ENCODE measurements around the gene ITGB2. TPM values are rescaled to one million over a fixed set of nuclear protein-coding genes. Genes with fewer than 3 reads are reported as not detected.

ITGB2 gene
- polyA plus RNA-seq, 1 donor = 17.1 TPM

DNA sequence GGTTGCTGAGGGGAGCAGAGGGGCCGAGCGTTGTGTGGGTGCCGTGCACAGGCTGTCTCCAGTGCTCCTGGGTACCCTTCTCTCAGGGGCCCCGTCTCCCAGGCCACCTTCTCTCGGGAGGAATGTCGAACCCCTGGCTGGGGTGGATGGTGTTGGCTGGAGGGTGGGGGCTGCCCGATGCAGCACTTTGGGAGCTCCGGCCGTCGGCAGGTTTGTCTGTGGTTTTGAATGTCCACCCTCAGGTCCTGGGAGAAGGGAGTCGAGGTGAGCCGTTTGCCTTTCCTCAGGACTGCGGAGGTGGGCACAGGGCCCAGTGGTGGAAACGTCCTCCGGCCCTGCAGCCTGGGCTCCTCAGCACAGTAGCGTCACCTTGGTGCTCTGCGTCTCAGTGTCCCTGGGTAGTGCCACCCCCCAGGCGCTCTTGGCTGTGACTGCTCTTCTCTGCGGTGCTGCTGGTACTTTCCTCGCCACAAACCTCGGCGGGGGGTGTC is 33.6 kb upstream of the ITGB2 start:
- H3K27me3 ChIP-seq (ENCODE audit: control insufficient read depth, insufficient read depth, low read length) = no peaks in the 10 kb centered on the region
- no peak for DNase-seq
- H3K27ac ChIP-seq (ENCODE audit: low read length) = no peak overlapping the region
- no peak overlapping the region for H3K4me3 ChIP-seq (ENCODE audit: low read length)
- H3K36me3 ChIP-seq (ENCODE audit: control insufficient read depth, insufficient read depth, low read length) = peaks cover 51% of the 10 kb centered on the region
- no CpG with 5 or more reads among the region's 22 CpGs for WGBS (ENCODE audit: insufficient coverage, low lambda C conversion rate)
- no peaks in the 10 kb centered on the region for H3K4me1 ChIP-seq (ENCODE audit: control insufficient read depth, insufficient read depth, low read length)
- no peaks in the 10 kb centered on the region for H3K9me3 ChIP-seq (ENCODE audit: control insufficient read depth, low read depth, low read length)

- no peaks in the 10 kb centered on the region for H3K27me3 ChIP-seq (ENCODE audit: control insufficient read depth, insufficient read depth, low read length)
- WGBS (ENCODE audit: insufficient coverage, low lambda C conversion rate) = no CpG with 5 or more reads among the region's 13 CpGs
- no peaks in the 10 kb centered on the region for H3K9me3 ChIP-seq (ENCODE audit: control insufficient read depth, low read depth, low read length)
- DNase-seq = no peak
- H3K4me3 ChIP-seq (ENCODE audit: low read length) = no peak overlapping the region
- peaks cover 51% of the 10 kb centered on the region for H3K36me3 ChIP-seq (ENCODE audit: control insufficient read depth, insufficient read depth, low read length)
- H3K4me1 ChIP-seq (ENCODE audit: control insufficient read depth, insufficient read depth, low read length) = no peaks in the 10 kb centered on the region
- no peak overlapping the region for H3K27ac ChIP-seq (ENCODE audit: low read length)
Observed at GRCh38 chr21:44953628-44954021, 32.9 kb upstream of the ITGB2 start.

DNA sequence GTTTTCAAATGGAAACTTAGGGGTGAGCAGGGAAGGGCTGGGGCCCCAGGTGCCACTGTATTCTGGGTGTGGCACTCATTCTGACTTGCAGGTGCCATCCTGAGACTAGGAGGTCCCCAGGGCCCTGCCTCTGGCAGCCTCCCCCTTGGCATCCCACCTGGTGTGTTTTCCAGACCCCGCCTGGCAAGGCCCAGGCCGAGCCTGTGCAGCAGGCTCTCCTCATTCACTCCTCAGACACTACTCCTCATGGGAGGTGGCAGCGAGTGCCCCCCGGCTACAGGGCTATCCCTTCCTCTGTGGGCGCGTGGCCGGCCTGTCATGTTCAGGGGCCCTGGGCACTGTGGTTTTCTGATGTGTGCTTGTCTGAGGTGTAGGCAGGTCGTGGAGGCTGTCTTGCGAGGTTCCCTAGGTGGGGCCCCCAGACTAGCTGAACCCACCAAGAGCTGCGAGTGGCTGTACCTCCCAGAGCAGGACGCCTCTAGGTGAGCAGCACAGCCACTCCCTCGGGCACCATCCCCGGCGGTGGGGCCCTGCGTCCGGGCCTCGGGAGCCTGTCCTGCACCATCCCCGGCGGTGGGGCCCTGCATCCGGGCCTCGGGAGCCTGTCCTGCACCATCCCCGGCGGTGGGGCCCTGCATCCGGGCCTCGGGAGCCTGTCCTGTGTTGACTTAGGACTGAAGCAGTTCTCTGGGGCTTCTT is 32.4 kb upstream of the ITGB2 start:
- WGBS (ENCODE audit: insufficient coverage, low lambda C conversion rate) = no CpG with 5 or more reads among the region's 25 CpGs
- no peaks in the 10 kb centered on the region for H3K4me1 ChIP-seq (ENCODE audit: control insufficient read depth, insufficient read depth, low read length)
- H3K27me3 ChIP-seq (ENCODE audit: control insufficient read depth, insufficient read depth, low read length) = no peaks in the 10 kb centered on the region
- H3K27ac ChIP-seq (ENCODE audit: low read length) = no peak overlapping the region
- no peak for DNase-seq
- peaks cover 45% of the 10 kb centered on the region for H3K36me3 ChIP-seq (ENCODE audit: control insufficient read depth, insufficient read depth, low read length)
- no peaks in the 10 kb centered on the region for H3K9me3 ChIP-seq (ENCODE audit: control insufficient read depth, low read depth, low read length)
- H3K4me3 ChIP-seq (ENCODE audit: low read length) = no peak overlapping the region

- Histone ChIP-seq H3K4me3 (ENCODE audit: low read length) (no peak overlapping the region), H3K27ac (ENCODE audit: low read length) (no peak overlapping the region), H3K4me1 (ENCODE audit: control insufficient read depth, insufficient read depth, low read length) (no peaks in the 10 kb centered on the region), H3K9me3 (ENCODE audit: control insufficient read depth, low read depth, low read length) (no peaks in the 10 kb centered on the region), H3K27me3 (ENCODE audit: control insufficient read depth, insufficient read depth, low read length) (no peaks in the 10 kb centered on the region), H3K36me3 (ENCODE audit: control insufficient read depth, insufficient read depth, low read length) (peaks cover 39% of the 10 kb centered on the region)
- WGBS (ENCODE audit: insufficient coverage, low lambda C conversion rate) = no CpG with 5 or more reads among the region's 24 CpGs
- no peak for DNase-seq
Observed at GRCh38 chr21:44952116-44952928, 31.6 kb upstream of the ITGB2 start.

DNA sequence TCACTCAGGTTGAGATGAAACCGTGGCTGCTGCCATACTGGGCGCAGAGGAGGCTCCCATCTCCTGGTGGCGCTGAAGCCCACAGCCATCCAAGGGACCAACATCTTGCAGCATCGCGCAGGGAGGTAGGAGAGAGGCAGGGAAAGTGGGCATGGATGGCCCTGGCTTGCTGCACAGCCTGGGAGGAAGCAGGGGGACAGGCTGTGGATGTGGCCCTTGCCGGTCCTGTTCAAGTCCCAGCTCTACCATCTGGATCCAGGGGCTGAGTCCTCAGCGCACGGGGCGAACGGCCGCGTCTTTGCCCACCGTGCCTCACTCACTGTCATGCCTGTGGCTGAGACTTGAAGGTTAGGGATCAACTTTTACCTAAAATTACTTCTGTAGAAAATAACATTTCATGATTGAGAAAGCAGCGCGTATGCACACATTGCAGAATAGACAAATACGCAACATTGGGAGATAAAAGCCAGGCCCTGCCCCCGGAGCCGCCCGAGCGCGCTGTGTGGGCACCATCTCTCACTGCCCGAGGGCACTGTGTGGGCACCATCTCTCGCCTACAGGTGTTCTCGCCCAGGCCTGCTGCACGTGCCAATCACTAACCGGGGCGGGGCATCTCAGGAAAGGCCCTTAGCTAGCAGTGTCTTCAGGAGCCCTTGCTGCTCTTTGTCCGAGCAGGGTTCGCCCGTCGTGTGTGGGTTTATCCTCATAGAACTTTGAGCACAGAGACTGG is 30.7 kb upstream of the ITGB2 start:
- no peaks in the 10 kb centered on the region for H3K9me3 ChIP-seq (ENCODE audit: control insufficient read depth, low read depth, low read length)
- no peak for DNase-seq
- H3K4me1 ChIP-seq (ENCODE audit: control insufficient read depth, insufficient read depth, low read length) = no peaks in the 10 kb centered on the region
- no peak overlapping the region for H3K4me3 ChIP-seq (ENCODE audit: low read length)
- no peaks in the 10 kb centered on the region for H3K27me3 ChIP-seq (ENCODE audit: control insufficient read depth, insufficient read depth, low read length)
- no peak overlapping the region for H3K27ac ChIP-seq (ENCODE audit: low read length)
- H3K36me3 ChIP-seq (ENCODE audit: control insufficient read depth, insufficient read depth, low read length) = peaks cover 36% of the 10 kb centered on the region
- WGBS (ENCODE audit: insufficient coverage, low lambda C conversion rate) = no CpG with 5 or more reads among the region's 31 CpGs

- no peak for DNase-seq
- H3K9me3 ChIP-seq (ENCODE audit: control insufficient read depth, low read depth, low read length) = no peaks in the 10 kb centered on the region
- no peaks in the 10 kb centered on the region for H3K27me3 ChIP-seq (ENCODE audit: control insufficient read depth, insufficient read depth, low read length)
- no CpG with 5 or more reads among the region's 18 CpGs for WGBS (ENCODE audit: insufficient coverage, low lambda C conversion rate)
- no peak overlapping the region for H3K27ac ChIP-seq (ENCODE audit: low read length)
- no peaks in the 10 kb centered on the region for H3K4me1 ChIP-seq (ENCODE audit: control insufficient read depth, insufficient read depth, low read length)
- no peak overlapping the region for H3K4me3 ChIP-seq (ENCODE audit: low read length)
- peaks cover 38% of the 10 kb centered on the region for H3K36me3 ChIP-seq (ENCODE audit: control insufficient read depth, insufficient read depth, low read length)
Observed at GRCh38 chr21:44950351-44950750, 29.7 kb upstream of the ITGB2 start.

DNA sequence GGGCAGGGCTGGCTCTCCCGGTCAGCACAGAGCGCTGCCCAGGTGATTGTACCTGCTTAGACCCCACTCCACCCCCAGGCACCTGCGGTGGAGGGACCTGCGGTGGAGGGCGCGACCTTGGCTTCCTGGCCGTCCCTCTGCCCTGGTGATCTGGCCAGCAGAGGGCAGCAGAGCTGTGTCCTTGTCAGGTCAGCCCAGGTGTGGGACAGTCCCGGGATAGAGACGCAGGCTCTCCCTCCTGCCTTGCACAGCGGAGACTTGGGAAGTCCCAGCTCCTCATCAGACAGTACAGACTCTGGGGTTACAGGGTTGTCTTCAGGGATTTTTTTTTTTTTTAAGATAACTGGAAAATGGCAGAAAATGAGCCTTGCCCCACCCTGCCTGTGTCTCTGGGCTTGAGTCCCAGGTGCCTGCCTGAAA is 29.1 kb upstream of the ITGB2 start:
- DNase-seq = peak; percentile 55 to 58
- Histone ChIP-seq H3K4me3 (ENCODE audit: low read length) (no peak overlapping the region), H3K4me1 (ENCODE audit: control insufficient read depth, insufficient read depth, low read length) (no peaks in the 10 kb centered on the region), H3K36me3 (ENCODE audit: control insufficient read depth, insufficient read depth, low read length) (peaks cover 42% of the 10 kb centered on the region), H3K9me3 (ENCODE audit: control insufficient read depth, low read depth, low read length) (no peaks in the 10 kb centered on the region), H3K27me3 (ENCODE audit: control insufficient read depth, insufficient read depth, low read length) (no peaks in the 10 kb centered on the region), H3K27ac (ENCODE audit: low read length) (no peak overlapping the region)
- no CpG with 5 or more reads among the region's 10 CpGs for WGBS (ENCODE audit: insufficient coverage, low lambda C conversion rate)

DNA sequence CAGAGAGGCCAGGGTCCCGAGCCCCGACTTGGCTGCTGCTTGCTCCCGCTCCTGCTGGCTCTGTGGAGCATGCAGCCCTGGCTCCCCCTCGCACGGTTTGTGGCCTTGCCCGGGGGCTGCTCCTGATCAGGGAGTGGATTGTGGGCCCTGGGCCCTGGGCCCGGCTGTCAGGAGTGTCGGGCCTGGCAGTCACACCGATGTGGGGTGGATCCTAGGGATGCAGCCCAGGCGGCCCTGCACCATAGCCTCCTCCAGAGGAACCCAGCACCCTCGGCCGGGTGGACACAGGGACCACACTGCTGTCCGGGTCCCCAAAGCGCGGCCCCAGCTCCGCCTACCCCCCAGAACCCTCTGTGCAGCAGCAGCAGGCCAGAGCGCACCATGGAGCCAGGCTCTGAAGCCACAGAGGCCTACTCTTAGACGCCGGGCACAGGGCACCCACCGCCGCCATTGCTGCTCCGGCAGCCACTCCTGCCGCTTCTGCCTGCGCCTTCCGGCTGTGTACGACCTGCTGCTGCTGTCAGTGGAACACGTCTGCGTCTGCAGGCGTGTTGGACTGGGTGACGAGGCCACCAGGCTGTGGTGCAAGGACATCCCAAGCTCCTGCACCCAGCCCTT is 28.6 kb upstream of the ITGB2 start:
- H3K4me1 ChIP-seq (ENCODE audit: control insufficient read depth, insufficient read depth, low read length) = no peaks in the 10 kb centered on the region
- H3K9me3 ChIP-seq (ENCODE audit: control insufficient read depth, low read depth, low read length) = no peaks in the 10 kb centered on the region
- no peak overlapping the region for H3K27ac ChIP-seq (ENCODE audit: low read length)
- no peak overlapping the region for H3K4me3 ChIP-seq (ENCODE audit: low read length)
- DNase-seq = no peak
- no peaks in the 10 kb centered on the region for H3K27me3 ChIP-seq (ENCODE audit: control insufficient read depth, insufficient read depth, low read length)
- WGBS (ENCODE audit: insufficient coverage, low lambda C conversion rate) = 72% methylated on average over 5 of the region's 30 CpGs
- H3K36me3 ChIP-seq (ENCODE audit: control insufficient read depth, insufficient read depth, low read length) = peaks cover 44% of the 10 kb centered on the region

GRCh38 chr21:44948426-44949120 is 27.9 kb upstream of the ITGB2 start:
- Histone ChIP-seq H3K4me1 (ENCODE audit: control insufficient read depth, insufficient read depth, low read length) (no peaks in the 10 kb centered on the region), H3K27ac (ENCODE audit: low read length) (no peak overlapping the region), H3K4me3 (ENCODE audit: low read length) (no peak overlapping the region), H3K9me3 (ENCODE audit: control insufficient read depth, low read depth, low read length) (no peaks in the 10 kb centered on the region), H3K27me3 (ENCODE audit: control insufficient read depth, insufficient read depth, low read length) (no peaks in the 10 kb centered on the region), H3K36me3 (ENCODE audit: control insufficient read depth, insufficient read depth, low read length) (peaks cover 45% of the 10 kb centered on the region)
- DNase-seq = no peak
- WGBS (ENCODE audit: insufficient coverage, low lambda C conversion rate) = no CpG with 5 or more reads among the region's 16 CpGs
